Germinal center (tissue), 1 donor: ENCODE data around the gene C5orf46.
"Not testable (repeated sequence)": the region's sequence is repeated elsewhere in the genome, so short reads cannot be mapped to it uniquely, and the experiment has no call there.

Experiments used
- DNase-seq: peaks from one replicate; pipeline ENCODE4 v3.0.0; 2012; ENCODE audit warnings: mixed read lengths, low spot score

C5orf46 gene

DNA sequence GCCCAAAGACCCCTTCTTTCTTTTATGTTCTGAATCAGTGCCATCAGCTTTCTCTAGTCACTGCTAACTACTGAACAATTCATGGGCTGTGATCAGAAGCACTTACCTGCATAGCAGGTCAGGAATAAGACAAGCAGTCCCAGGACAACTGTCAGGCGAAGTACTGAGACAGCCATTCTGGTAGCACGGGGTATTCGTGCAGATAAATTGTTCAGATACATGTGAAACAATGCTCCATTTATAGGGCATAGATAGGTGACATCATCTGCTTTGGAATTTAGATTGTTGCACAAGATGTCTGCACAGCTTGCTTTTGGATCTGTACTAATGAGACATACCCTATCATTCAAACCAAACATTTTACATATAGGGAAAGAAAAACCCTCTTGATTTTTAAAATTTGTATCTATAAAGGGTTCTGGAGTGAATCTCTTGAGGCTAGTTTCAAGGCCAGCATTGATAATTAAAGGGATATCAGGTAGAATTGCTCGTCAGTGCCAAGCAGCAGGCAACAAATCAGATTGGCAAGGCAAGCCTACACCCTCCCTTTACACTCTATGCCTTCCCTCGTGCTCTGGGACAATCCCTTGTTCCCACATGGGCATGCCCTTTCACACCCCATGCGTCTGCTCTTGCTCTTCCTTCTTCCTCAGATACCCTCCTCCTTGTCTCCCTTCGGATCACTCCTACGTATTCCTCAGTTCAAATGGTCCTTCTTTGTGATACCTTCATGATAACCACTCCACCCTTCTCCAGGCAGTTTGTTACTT, at the start of gene C5orf46:
TSS of gene C5orf46 (minus strand) at position 213 of the 770 bp plus-strand sequence. CDS start at position 176, 37 bp downstream.
- DNase-seq, result no peak

DNA sequence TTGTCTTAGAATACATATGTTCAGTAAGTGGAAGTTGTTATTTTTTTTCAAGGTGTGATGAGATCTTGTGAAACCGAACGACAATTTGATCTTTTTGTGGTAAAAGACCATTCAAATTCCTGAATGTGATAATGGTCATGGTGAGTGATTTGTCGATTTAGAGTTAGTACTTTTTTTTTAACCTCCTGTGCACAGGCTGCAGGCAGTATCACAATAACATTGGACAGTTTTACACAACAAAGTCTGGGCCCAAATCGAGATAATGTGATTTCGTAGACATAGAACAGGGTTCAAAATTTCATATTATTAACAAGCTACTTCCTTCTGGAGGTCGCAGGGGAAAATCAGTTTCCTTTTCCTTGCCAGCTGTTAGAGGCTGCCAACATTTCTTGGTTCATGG, 48.6 kb upstream of the C5orf46 start:
- DNase-seq, result no peak

DNA sequence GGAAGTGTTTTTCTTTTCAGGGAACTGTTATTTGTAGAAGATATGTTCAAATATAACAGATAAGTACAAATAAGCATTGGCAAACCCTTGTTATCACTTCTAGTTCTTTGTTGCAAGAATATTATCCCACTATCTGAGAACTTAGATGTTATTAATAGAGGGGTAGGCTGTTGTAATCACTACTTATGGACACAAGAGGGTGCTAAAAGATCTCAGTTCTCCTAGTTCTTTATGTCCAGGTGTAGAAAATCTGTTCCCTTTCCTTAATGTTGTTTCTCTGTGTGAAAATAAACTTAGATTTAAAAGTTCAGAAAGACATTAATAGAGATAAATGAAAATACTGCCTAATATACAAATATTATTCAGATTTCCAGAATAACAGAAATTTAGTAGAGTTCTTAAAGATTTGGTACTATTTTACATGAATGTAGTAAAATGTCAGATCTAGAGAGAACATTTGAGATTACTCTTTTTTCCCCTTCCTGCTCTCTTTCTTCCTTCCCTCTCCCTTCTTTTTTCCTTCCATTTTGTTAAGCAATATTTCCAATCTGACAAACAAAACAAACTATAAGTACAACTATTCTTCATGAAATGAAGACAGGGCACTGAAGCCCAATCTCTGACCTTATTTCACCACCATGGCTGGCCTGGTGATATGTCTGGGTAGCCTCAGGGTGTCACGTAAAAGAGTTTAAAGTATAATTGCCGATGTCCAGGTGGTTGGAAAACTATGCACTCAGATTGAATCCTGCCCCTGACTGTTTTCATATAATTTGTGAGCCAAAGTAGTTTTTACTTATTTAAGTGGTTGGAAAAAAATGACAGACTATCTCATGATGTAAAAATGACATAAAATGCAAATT, 43.6 kb upstream of the C5orf46 start:
- peak; percentile 15 for DNase-seq

DNA sequence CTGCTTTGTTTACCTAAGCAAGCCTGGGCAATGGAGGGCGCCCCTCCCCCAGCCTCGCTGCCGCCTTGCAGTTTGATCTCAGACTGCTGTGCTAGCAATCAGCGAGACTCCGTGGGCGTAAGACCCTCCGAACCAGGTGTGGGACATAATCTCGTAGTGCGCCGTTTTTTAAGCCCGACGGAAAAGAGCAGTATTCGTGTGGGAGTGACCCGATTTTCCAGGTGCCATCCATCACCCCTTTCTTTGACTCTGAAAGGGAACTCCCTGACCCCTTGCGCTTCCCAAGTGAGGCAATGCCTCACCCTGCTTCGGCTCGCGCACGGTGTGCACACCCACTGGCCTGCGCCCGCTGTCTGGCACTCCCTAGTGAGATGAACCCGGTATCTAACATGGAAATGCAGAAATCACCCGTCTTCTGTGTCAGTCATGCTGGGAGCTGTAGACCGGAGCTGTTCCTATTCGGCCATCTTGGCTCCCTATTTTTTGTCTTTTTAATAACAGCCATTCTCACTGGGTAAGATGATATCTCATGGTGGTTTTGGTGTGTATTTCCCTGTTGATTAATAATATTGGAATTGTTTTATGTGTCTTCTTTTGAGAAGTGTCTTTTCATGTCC, 40.4 kb upstream of the C5orf46 start:
- DNase-seq, result not testable (repeated sequence)

DNA sequence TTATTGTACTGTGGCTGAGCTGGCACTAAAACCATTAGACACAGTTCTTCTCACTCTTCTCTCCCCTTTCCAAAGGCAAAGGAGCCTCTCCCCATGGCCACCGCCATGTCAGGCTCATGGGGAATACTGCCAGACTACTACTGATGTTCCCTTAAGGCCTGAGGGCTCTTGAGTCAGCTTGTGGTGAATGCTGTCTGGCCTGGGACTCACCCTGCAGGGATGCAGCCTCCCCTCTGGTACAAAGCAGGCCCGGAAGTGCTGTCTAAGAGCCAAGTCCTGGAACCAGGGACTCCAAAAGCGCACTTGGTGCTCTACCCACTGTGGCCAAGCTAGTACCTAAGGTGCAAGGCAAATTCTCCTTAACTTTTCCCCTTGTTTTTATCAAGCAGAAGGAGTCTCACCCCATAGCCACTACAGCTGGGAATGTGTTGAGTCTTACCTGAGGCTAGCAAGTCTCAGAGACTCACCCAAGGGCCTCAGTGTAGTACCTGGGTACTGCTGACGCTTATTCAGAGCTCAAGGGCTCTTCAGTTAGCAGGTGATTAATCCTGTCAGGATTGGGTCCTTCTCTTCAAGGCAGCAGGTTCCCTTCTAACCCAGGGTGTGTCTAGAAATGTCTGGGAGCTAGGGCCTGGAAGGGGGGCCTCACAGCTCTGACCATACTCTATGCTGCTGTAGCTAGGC, 33.2 kb upstream of the C5orf46 start:
- no peak for DNase-seq

DNA sequence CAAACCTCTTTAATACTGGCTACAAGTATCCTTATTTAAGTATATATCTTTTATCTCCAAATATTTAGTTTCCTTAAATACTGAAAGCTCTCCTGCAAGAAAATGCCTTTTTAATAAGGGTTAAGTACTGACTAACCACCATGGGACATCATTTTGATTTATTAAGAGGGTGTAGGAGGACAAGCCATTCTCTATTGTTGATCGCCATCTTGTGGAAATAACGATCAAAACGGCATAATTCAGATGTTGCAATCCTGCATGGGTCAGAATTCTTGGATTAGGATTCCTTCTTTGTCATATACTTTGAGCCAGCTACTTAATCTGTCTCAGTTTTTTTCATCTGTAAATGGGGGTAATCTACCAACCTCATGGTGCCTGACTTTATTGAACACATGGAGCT, 28.7 kb upstream of the C5orf46 start:
- DNase-seq, result no peak

DNA sequence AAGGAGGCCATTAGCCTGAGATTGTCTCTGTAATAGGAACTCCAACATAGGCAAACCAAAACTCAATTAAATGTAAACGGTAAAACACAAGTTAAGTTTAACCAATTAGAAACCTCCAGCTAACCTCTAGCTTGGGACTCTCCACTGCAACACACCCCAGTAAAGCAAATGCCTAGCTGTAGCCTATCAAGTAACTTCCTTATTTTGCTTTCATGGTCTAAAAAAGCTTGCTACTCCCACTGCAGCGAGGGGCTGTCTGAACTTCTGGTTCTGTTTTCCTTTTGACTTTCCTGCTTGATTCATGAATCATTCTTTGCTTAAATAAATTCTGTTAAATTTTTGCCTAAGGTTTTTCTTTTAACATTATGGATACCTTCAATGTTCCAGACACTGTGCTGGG, 24.4 kb upstream of the C5orf46 start:
- peak; percentile 12 for DNase-seq

DNA sequence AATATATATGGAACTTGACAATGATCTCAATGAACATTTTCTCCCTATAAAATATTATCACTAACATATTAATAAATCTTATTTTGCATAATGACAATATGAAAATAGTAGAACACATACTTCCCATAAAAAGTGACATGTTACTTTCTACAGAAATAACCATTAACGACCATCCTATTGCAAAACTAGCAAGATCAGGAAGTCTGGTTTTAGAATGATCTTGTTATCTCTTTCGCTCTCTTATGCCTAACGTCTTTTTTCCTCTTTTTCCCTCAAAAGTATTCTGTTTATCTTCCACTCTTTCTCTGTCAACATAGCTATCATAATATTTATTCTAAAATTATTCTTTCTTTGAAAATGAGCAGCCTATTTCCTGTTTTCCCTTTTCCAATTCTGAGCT, 21.6 kb upstream of the C5orf46 start:
- no peak for DNase-seq

DNA sequence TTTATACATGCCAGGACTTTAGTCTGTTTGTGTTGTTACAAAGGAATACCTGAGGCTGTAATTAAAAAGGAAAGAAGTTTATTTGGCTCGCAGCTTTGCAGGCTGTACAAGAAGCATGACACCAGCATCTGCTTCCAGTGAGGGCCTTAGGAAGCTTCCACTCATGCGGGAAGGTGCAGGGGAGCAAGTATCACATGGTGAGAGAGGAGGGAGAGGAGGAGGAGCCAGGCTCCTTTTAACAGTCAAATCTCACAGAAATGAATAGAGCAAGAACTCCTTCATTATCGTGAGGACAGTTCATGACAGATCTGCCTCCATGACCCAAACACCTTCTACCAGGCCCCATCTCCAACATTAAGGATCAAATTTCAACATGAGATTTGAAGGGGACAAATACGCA, 18.7 kb upstream of the C5orf46 start:
- DNase-seq, result no peak

DNA sequence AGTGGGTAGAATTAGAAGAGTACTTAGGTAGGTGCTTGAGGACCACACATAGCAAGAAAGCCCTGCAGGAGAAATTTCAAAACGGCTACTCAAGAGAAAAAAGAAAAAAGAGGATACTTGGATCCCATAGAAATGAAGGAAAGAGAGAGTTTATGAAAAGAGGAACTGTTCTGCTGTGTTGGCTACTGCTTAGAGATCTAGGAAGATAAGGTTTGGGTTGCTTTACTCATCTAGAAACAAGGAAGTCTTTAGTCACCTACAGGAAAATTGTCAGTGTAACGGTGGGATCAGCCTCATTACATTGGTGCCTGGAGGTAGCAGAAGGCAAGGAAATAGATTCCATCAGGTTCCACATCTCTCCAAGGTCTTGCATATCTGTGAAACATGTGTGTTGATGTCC, 14.8 kb upstream of the C5orf46 start:
- DNase-seq, result no peak

DNA sequence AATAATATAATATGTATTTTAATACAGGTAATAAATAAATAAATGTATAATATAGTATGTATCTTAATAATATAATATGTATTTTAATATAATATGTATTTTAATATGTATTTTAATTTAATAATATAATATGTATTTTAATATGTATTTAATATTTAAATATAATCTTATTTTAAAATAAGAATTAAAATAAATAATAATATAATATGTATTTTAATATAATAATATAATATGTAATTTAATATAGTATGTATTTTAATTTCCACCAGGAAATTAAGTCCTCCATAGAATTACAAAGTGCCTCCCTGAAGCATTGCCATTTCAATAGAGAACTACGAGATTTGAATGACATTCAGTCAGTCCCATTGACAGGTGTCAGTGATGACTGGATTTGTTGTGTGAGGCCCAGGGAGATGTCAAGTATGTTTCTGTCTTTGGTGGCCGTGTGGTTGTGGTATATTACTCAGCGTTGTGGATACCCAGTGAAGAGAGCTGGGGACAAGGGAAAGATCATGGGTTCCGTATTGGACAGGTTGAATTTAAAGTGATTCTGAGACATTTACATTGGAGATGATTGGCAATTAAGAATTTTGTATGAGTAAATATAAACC, 14.2 kb upstream of the C5orf46 start:
- no peak for DNase-seq

DNA sequence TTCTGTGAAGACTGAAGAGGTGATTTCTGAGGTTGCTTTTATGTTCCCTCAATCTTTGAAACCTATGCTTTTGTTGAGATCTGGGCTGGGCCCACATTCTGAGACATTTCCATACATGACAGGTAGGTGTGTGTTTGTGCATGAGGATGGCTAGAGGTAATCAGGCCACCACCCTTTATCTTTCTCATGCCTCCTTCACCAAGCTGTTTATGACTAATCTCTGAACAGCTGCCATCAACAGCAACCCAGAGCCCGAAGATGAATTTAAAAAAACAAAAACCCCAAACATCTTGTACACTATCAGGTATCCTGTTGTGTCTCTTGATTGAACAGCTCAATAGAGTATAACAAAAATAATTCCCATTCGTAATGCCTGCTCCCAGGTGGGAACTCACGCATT, 12.6 kb upstream of the C5orf46 start:
- DNase-seq, result no peak

DNA sequence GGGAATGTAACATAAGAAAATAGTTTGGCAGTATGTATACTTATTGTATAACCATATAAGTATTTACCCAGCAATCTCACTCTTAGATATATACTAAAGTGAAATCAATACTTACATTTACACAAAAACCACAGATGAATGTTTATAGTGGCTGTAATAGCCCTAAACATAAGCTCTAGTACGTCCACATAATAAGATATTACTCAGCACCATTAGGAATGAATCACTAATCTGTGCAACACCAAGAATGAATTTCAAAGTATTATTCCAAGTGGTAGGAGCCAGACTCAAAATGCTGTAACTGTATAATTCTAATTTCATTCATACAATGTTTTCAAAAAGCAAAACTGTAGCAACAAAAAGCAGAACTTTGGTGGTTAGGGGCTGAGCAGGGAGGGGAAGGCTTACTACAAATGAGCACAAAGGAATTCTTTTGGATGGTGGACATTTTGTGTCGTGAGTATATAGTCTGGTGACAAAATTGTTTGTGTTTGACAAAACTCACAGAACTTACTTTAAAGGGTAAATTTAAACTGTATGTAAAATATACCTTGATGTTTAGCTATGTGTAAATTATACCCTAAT, 11.9 kb upstream of the C5orf46 start:
- no peak for DNase-seq

DNA sequence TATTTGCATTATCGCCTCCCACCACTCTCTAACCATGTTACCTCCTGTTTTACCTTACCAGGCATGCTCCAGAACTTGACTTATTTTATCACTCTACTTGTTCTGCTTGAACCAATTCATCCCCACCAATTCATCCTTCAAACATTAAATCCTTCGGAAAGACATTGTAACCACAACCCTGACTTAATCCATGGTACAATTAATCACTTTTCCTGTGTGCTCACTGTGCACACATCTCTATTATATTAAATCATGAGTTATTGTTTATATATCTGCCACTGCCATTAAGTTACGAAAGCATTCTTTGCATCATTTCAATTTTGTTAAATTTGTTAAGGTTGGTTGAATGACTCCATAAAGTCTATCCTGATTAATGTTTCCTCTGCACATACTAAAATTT, 7.4 kb upstream of the C5orf46 start:
- no peak for DNase-seq

DNA sequence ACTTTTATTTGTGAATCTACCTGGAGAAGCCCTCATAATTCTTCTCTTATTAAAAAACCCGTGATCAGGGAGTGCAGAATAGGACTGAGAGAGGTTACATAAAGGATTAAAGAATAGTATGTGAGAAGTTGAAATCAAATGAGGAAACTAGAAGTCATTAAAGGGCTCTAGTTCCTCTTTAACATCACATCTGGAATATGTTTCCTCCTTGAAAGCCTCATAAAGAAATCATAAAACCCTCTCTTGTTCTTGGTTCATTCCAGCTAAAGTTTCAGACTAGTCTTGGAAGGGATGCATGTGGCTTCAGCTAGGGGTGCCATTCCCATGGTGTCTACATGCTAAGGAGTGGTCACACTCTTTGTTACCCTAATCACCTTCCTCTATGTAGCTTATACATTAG, 5.7 kb upstream of the C5orf46 start:
- DNase-seq, result no peak

DNA sequence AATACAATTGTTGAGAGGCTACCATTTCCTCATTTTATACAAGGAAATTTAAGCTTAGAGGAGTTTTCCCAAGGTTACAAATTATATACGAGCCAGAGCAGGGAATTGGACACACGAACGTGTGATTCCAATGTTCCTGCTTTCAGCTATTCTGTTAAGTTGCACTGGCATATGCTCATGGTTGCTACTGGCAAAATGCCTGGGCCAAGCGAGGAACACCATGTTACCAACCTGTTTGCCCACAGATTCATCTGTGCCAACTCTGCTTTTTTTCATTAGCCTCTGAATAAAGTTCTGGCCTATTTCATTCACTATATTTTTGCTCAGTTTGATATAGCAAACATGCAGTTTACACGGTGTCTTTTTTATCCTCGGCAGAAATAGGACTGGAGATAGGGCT, 5.1 kb upstream of the C5orf46 start:
- no peak for DNase-seq

DNA sequence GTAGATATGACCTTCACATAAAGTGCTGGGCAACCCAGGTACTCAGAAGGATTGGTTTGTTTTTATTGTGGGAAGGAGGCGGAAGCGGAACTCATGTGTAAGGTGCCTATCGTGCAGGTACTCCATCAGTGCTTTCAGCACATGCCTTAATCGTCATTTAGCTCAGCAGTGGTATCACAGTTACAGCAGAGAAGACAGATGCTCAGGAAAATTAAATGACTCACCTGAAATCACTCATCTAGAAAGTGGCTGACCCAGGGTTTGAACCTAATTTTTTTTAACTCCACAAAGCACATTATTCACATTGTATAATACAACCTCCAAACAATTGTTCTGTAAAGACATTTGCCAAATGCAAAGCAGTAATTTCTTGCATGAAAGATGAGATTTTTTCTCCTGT, 2.2 kb downstream of the C5orf46 start:
- no peak for DNase-seq

DNA sequence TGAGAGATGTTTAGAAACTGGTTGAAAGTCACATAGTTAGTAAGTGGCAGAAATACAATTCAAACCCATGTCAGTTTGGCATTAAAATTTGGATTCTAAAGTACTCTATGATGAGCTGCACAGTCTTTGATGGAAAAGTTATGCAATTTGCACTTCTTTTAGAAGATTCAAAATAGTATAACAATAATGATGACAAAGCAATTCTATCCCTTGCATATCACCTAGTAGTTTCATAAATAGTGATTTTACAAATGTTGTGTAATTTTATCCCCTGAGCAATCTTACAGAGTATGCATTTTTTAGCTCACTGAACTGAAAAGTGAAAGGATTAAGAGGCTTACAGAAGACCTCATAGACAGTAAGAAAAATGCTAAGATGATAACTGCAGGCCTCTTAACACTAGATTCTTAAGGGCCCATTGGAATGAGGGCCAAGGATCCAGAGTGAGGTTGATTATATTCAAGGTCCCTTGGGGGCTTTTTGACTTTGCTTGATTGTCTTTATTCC, 3.7 kb downstream of the C5orf46 start:
- no peak for DNase-seq

DNA sequence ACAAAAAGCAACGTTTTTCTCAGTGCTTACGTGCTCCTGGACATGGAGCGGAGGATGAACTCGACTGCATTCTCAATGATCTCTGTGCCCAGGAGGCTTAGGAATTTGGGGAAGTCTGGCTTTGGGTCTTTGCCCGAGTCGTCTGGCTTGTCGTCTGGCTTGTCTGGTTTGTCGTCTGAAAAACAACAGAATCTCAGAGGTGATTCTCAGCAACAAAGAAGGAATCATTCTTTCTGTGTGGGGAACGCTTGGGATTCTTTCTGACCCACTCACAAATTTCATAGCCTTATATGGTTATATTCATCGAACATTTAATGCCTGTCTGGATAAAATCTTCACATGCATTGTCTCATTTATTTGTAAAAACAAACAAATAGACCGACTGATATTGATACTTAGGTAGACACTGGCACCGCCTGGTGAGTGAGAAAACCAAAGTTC, 4.7 kb downstream of the C5orf46 start:
- DNase-seq, result no peak

DNA sequence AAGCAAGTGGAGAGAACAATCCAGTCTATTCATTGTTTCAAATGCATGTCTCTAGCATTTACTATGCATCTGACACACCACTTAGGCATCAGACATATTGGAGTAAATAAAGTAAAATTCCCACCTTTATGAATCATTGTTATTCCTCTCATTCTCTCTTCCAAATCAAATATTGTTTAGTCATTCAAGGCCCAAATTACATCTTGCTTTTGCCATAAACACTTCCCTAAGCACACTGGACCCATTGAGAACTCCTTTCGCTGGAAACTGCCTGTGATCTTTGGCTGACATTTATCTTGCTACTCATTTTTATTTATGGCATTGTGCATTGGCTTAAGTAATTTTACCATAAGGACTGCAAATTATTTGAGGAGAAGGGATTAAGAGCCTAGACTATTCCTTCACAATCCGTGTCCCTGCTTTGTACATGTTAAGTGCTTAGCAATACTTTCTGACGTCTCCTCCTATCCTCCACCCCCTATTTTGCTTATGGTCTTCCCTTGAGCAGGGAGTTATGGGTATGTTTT, 7.4 kb downstream of the C5orf46 start:
- DNase-seq, result no peak

DNA sequence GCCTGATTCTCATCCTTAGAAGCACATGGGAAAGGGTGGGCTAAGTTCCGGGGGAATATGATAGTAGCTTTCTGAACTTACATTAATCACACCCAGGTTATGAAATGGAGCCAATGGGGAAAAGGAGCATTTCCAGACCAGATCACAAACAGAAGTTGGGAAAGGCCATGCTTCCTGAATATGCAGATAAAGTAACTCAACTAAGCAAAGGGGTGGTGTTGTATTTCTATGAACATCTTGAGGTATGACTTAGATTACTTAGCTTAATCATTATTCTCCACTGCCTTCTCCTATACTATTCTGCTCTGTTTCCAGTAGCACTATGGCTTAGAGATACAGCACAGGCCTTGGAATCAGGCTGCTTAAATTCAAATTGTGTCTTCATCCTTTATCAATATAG, 10.5 kb downstream of the C5orf46 start:
- no peak for DNase-seq
